ENCODE results near the gene CDKL1.

DNA sequence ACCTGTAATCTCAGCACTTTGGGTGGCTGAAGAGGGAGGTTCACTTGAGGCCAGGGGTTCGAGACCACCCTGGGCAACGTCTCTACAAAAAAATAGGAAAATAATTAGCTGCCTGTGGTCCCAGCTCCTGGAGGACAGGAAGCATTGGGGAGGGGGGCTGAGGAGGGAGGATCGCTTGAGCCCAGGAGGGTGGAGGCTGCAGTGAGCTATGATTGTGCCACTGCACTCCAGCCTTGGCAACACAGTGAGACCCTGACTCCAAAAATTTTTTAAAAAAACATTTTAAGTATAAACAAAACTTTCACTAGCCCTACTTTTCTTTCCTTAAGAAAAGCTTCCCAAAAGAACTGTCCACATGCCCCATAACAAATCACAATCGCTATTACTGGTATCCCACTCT, 86.2 kb downstream of the CDKL1 start:
- TF ChIP-seq, protein P1, sequence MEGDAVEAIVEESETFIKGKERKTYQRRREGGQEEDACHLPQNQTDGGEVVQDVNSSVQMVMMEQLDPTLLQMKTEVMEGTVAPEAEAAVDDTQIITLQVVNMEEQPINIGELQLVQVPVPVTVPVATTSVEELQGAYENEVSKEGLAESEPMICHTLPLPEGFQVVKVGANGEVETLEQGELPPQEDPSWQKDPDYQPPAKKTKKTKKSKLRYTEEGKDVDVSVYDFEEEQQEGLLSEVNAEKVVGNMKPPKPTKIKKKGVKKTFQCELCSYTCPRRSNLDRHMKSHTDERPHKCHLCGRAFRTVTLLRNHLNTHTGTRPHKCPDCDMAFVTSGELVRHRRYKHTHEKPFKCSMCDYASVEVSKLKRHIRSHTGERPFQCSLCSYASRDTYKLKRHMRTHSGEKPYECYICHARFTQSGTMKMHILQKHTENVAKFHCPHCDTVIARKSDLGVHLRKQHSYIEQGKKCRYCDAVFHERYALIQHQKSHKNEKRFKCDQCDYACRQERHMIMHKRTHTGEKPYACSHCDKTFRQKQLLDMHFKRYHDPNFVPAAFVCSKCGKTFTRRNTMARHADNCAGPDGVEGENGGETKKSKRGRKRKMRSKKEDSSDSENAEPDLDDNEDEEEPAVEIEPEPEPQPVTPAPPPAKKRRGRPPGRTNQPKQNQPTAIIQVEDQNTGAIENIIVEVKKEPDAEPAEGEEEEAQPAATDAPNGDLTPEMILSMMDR (IDR thresholded peaks at IDR 0.05), result no peak
- TF ChIP-seq POLR2A (IDR thresholded peaks at IDR 0.05), result no peak

Data from lower leg skin (tissue), 3 donors.